Parietal lobe (tissue), 1 donor: ENCODE data around the gene NR1H3. TPM values are rescaled to one million over a fixed set of nuclear protein-coding genes. Genes with fewer than 3 reads are reported as not detected.

ENCODE experiments used
- total RNA-seq: library from RNA; depleted of rRNA; stranded (reverse); fragments of >200 nt; gene quantifications from one replicate; pipeline ENCODE4 v1.2.3, GENCODE V29; 2014

NR1H3 gene
- total RNA-seq: 10.3 TPM

GRCh38 chr11:47257517-47258316 lies at the start of gene NR1H3:
Gene NR1H3, plus strand, starts transcription at chr11:47257996. Its CDS starts 1,221 bp downstream, at chr11:47259217.

GRCh38 chr11:47248664-47249377 lies 9.0 kb upstream of the NR1H3 start, which contains the start of gene ACP2:
Gene ACP2, minus strand, starts transcription at chr11:47248814. Its CDS starts 25 bp downstream, at chr11:47248789.

GRCh38 chr11:47269829-47270305 lies 12.1 kb downstream of the NR1H3 start, which contains the start of gene MADD:
Gene MADD, plus strand, starts transcription at chr11:47270133.

Other genes with a start within 250 kb of the NR1H3 start
- 176 TPM for gene ARFGAP2, start 81.1 kb upstream of the NR1H3 start, total RNA-seq
- 3.4 TPM for gene PACSIN3, start 71.6 kb upstream of the NR1H3 start, total RNA-seq
- 13.1 TPM for gene DDB2, start 43.0 kb upstream of the NR1H3 start, total RNA-seq
- gene ACP2, start 9.2 kb upstream of the NR1H3 start, total RNA-seq: 30.7 TPM
- 104 TPM for gene MADD, start 12.1 kb downstream of the NR1H3 start, total RNA-seq
- gene MYBPC3, start 94.7 kb downstream of the NR1H3 start, total RNA-seq: not detected
- 1.6 TPM for gene SPI1, start 120.6 kb downstream of the NR1H3 start, total RNA-seq
- 11.6 TPM for gene SLC39A13, start 150.6 kb downstream of the NR1H3 start, total RNA-seq
- 135 TPM for gene PSMC3, start 168.4 kb downstream of the NR1H3 start, total RNA-seq
- not detected for gene RAPSN, start 191.1 kb downstream of the NR1H3 start, total RNA-seq